Keratinocyte (primary cell): Measurements from ENCODE around the gene SPRY1. TPM values are rescaled to one million over a fixed set of nuclear protein-coding genes. Genes with fewer than 3 reads are reported as not detected.
A peak's percentile ranks its signal among the peaks of the same experiment; 100 is the strongest.

Source experiments
- DNase-seq: peaks from one replicate; pipeline ENCODE4 v3.0.0-alpha.2; 2011; ENCODE audit warnings: low read depth, missing footprints, low spot score
- FAIRE-seq: peaks from 2 replicates; lab custom pipeline; 2011; peaks lifted over from hg19 to GRCh38; lab: Jason Lieb, UNC
- H2AFZ ChIP-seq: 2 replicates; pipeline ENCODE4 v1.6.0; 2012; ENCODE audit warnings: low read length, control low read depth, inconsistent platforms; ENCODE audit not compliant: control insufficient read depth
- H3K27ac ChIP-seq: 2 replicates; pipeline ENCODE4 v1.5.1; 2011; ENCODE audit warnings: low read length; ENCODE audit not compliant: control insufficient read depth, insufficient read depth
- H3K27me3 ChIP-seq: 3 replicates; pipeline ENCODE4 v1.6.0; 2011; ENCODE audit warnings: low read length; ENCODE audit not compliant: control insufficient read depth, insufficient read depth; ENCODE audit errors: extremely low read depth
- H3K36me3 ChIP-seq, 2 experiments: 2 replicates in 1 of 2; 3 replicates in 1 of 2; pipeline ENCODE4 v1.5.1; 2011; ENCODE audit warnings: low read length in 2 of 2, mild to moderate bottlenecking in 1 of 2; ENCODE audit not compliant: control insufficient read depth in 2 of 2, insufficient read depth in 2 of 2; ENCODE audit errors: extremely low read depth in 1 of 2
- H3K4me1 ChIP-seq: 3 replicates; pipeline ENCODE4 v1.5.1; 2011; ENCODE audit warnings: low read length; ENCODE audit not compliant: control insufficient read depth, insufficient read depth; ENCODE audit errors: extremely low read depth
- H3K4me2 ChIP-seq: 3 replicates; pipeline ENCODE4 v1.6.0; 2011; ENCODE audit warnings: low read depth, low read length; ENCODE audit not compliant: control insufficient read depth, insufficient read depth; ENCODE audit errors: extremely low read depth
- H3K4me3 ChIP-seq, 3 experiments: fragments of 200-600 bp in 1 of 3; sonication (generic) in 1 of 3; 2 replicates in 2 of 3; 3 replicates in 1 of 3; pipeline ENCODE4 v1.5.1; 2011 to 2016; ENCODE audit warnings: low read length in 3 of 3, mild to moderate bottlenecking in 3 of 3, control low read depth in 2 of 3, inconsistent platforms in 1 of 3, low read depth in 1 of 3, mixed read lengths in 1 of 3, mixed run types in 1 of 3, moderate library complexity in 1 of 3; ENCODE audit not compliant: control insufficient read depth in 2 of 3, insufficient read depth in 2 of 3; ENCODE audit errors: extremely low read depth in 1 of 3
- H3K79me2 ChIP-seq: 2 replicates; pipeline ENCODE4 v1.6.0; 2012; ENCODE audit warnings: low read length; ENCODE audit not compliant: control insufficient read depth, insufficient read depth
- H3K9ac ChIP-seq: 3 replicates; pipeline ENCODE4 v1.6.0; 2011; ENCODE audit warnings: low read length; ENCODE audit not compliant: control insufficient read depth, insufficient read depth; ENCODE audit errors: extremely low read depth
- H3K9me1 ChIP-seq: 3 replicates; pipeline ENCODE4 v1.6.0; 2011; ENCODE audit warnings: low read length; ENCODE audit not compliant: control insufficient read depth, insufficient read depth; ENCODE audit errors: extremely low read depth
- H3K9me3 ChIP-seq: 2 replicates; pipeline ENCODE4 v1.5.1; 2012; ENCODE audit warnings: low read depth, low read length; ENCODE audit not compliant: control insufficient read depth
- H4K20me1 ChIP-seq: 3 replicates; pipeline ENCODE4 v1.6.0; 2011; ENCODE audit warnings: low read length; ENCODE audit not compliant: control insufficient read depth, insufficient read depth; ENCODE audit errors: extremely low read depth
- CTCF ChIP-seq, 3 experiments: IDR thresholded peaks in 1 of 3; conservative IDR thresholded peaks in 1 of 3; optimal IDR thresholded peaks in 1 of 3; 2 replicates in 2 of 3; 3 replicates in 1 of 3; pipeline versions ENCODE3 to v1.5.1; 2011; ENCODE audit warnings: low read length in 3 of 3, mild to moderate bottlenecking in 3 of 3, moderate library complexity in 2 of 3, control low read depth in 1 of 3, inconsistent platforms in 1 of 3; ENCODE audit not compliant: insufficient read depth in 2 of 3; ENCODE audit errors: extremely low read depth in 1 of 3
- EZH2 ChIP-seq: IDR thresholded peaks from one replicate; pipeline ENCODE4 v1.6.1; 2012; ENCODE audit warnings: inconsistent platforms, mild to moderate bottlenecking, low read length, moderate library complexity
- dilution Hi-C: fragments of 300-500 bp; cut with MboI; formaldehyde crosslinking; loops from one replicate; pipeline ENCODE4 v1.7.0; 2020; ENCODE audit warnings: low sequenced_read_pairs; ENCODE audit not compliant: extremely low pct_ligation_motif_present
- polyA plus RNA-seq, 5 experiments: library from polyadenylated mRNA; depleted of rRNA in 3 of 5; stranded (reverse) in 3 of 5; stranded (forward) in 1 of 5; unstranded in 1 of 5; fragments of >200 nt; gene quantifications; 1 replicate in 1 of 5; 2 replicates in 3 of 5; 3 replicates in 1 of 5; pipeline versions ENCODE4 v1.2.1 to v1.2.3, GENCODE V29; 2011 to 2012; ENCODE audit warnings: missing spikeins in 2 of 5, low read depth in 1 of 5, low replicate concordance in 1 of 5

Gene SPRY1
- polyA plus RNA-seq, 1 donor (not counting 4 experiments of a cell fraction or from before 2014, with no cell fraction given): 3.6 TPM

- Histone ChIP-seq H4K20me1 (no peaks in the 10 kb centered on the region), H3K79me2 (peaks cover 25% of the 10 kb centered on the region), H3K9me3 (no peaks in the 10 kb centered on the region), H2AFZ (no peak overlapping the region), H3K27ac (no peak overlapping the region), H3K4me2 (no peak overlapping the region), H3K4me1 (peaks cover 12% of the 10 kb centered on the region), H3K36me3 (peaks cover 0 to 6% of the 10 kb centered on the region in 2 experiments), H3K9ac (no peak overlapping the region), H3K27me3 (no peaks in the 10 kb centered on the region), H3K9me1 (no peaks in the 10 kb centered on the region), H3K4me3 (no peak overlapping the region)
- dilution Hi-C loops: no loop called here
- FAIRE-seq (no peak), DNase-seq (no peak)
- TF ChIP-seq EZH2 (no peak), CTCF (optimal IDR thresholded peaks at IDR 0.05 in 1 of 3, IDR thresholded peaks at IDR 0.05 in 1 of 3, conservative IDR thresholded peaks at IDR 0.05 in 1 of 3; ENCODE audit: extremely low read depth in 1 of 3, insufficient read depth in 2 of 3, low read length in 3 of 3) (no peak)
Measured at GRCh38 chr4:123404533-123404932, 7.9 kb downstream of the SPRY1 start.

- DNase-seq (no peak), FAIRE-seq (peak; percentile 62)
- Histone ChIP-seq H3K79me2 (peaks cover 22% of the 10 kb centered on the region), H3K27me3 (no peaks in the 10 kb centered on the region), H3K27ac (no peak overlapping the region), H3K9me1 (no peaks in the 10 kb centered on the region), H3K4me1 (peaks cover 12% of the 10 kb centered on the region), H4K20me1 (no peaks in the 10 kb centered on the region), H2AFZ (peak overlapping the region; percentile 37), H3K36me3 (peaks cover 0 to 6% of the 10 kb centered on the region in 2 experiments), H3K4me2 (no peak overlapping the region), H3K4me3 (no peak overlapping the region), H3K9ac (no peak overlapping the region), H3K9me3 (no peaks in the 10 kb centered on the region)
- dilution Hi-C loops: no loop called here
- TF ChIP-seq EZH2: no peak
- no peak for TF ChIP-seq CTCF (optimal IDR thresholded peaks at IDR 0.05 in 1 of 3, IDR thresholded peaks at IDR 0.05 in 1 of 3, conservative IDR thresholded peaks at IDR 0.05 in 1 of 3; ENCODE audit: extremely low read depth in 1 of 3, insufficient read depth in 2 of 3, low read length in 3 of 3)
Measured at GRCh38 chr4:123405267-123405865, 8.8 kb downstream of the SPRY1 start.
